Fibroblast of peridontal ligament (primary cell): Measurements from ENCODE around the gene ZNF302.

Source experiments
- DNase-seq: peaks from one replicate; pipeline ENCODE4 v3.0.0-alpha.2; 2010; ENCODE audit errors: extremely low read depth

Gene ZNF302

GRCh38 chr19:34732612-34733211 lies 55.2 kb downstream of the ZNF302 start:
- no peak for DNase-seq

DNA sequence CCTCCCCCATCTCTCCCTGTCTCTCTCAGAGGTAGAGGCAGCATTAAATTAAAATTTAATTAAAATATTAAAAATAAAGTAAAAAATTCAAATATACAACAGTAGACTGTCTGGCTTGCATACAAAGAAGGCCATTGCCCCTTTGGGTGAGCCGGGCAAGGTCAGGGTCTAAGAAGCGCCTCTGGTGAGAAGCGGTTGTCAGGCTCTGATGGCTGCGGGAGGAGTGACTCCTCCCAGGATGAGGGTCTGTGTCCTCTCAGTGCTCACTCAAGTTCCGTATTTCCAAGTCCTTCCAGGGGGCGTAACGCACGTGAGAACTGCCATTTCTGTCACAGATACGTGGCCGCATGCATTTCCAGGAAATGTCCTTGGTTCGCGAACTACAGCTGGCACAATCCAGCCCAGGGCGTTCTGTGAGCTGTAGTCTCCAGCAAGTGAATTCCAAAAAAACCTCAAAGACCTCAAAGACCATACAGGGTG lies 55.8 kb downstream of the ZNF302 start:
- DNase-seq: no peak

DNA sequence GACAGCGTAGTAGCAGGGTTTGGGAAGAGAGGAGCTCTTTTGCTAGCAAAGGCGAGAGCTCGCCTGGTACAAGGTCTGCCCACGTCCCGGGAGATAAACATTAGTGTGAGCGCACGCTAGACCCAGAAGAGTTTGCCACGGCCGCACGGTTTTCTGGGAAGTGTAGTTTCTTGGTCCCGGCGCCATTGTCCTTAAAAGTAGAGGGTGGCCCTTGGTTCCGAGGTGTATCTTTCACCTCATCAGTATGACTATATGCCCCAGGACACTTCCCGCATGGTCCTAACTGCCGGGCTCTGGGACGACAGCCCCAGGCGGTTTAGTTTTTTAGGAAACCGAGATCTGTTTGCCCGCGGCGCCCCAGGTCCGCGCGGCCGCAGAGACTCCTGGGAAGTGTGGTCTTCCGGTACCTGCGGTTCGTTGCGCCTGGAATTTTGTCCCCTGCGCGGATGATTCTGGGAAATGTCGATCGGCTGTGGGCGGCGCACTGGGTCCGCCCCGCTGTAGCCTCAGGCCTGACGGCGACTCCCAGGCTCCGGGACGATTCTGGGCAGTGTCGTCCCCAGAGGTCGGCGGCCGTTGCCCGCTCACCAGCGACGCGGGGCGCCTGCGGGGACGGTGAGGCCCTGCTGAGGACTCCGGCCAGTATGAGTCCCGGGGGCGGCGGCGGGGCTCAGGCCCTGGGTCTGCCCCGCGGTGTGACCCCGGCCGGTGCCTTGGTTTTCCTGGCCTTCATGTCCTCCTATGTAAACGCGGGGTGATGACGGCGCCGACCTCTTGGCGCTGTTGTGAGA lies 56.5 kb downstream of the ZNF302 start, which contains the start of gene ZNF181:
Gene ZNF181 (plus strand): TSS at position 498 of the 791 bp plus-strand sequence. CDS start 795 bp downstream, outside the sequence.
- peak; percentile 89 for DNase-seq

GRCh38 chr19:34734537-34735103 lies 57.1 kb downstream of the ZNF302 start:
- peak; percentile 89 for DNase-seq
